ENCODE data around the gene NCEH1.
A peak's percentile ranks its signal among the peaks of the same experiment; 100 is the strongest.

The NCEH1 gene

GRCh38 chr3:172680684-172681083, 30.2 kb downstream of the NCEH1 start:
- H3K4me3 ChIP-seq (ENCODE audit: control insufficient read depth, low read depth, low read length): no peak overlapping the region
- peak; percentile 46 for DNase-seq (ENCODE audit: low read depth)
- no peak for TF ChIP-seq CTCF (IDR thresholded peaks at IDR 0.05; ENCODE audit: control insufficient read depth, insufficient read depth, low read depth, low read length, missing control alignments)

GRCh38 chr3:172679599-172679998, 31.3 kb downstream of the NCEH1 start:
- DNase-seq (ENCODE audit: low read depth): no peak
- no peak for TF ChIP-seq CTCF (IDR thresholded peaks at IDR 0.05; ENCODE audit: control insufficient read depth, insufficient read depth, low read depth, low read length, missing control alignments)
- H3K4me3 ChIP-seq (ENCODE audit: control insufficient read depth, low read depth, low read length): no peak overlapping the region

GRCh38 chr3:172678068-172678467, 32.8 kb downstream of the NCEH1 start:
- no peak for TF ChIP-seq CTCF (IDR thresholded peaks at IDR 0.05; ENCODE audit: control insufficient read depth, insufficient read depth, low read depth, low read length, missing control alignments)
- H3K4me3 ChIP-seq (ENCODE audit: control insufficient read depth, low read depth, low read length): no peak overlapping the region
- no peak for DNase-seq (ENCODE audit: low read depth)

GRCh38 chr3:172676196-172676922, 34.5 kb downstream of the NCEH1 start:
- no peak for DNase-seq (ENCODE audit: low read depth)
- no peak overlapping the region for H3K4me3 ChIP-seq (ENCODE audit: control insufficient read depth, low read depth, low read length)
- TF ChIP-seq CTCF (IDR thresholded peaks at IDR 0.05; ENCODE audit: control insufficient read depth, insufficient read depth, low read depth, low read length, missing control alignments): no peak

- peak; percentile 56 for TF ChIP-seq CTCF (IDR thresholded peaks at IDR 0.05; ENCODE audit: control insufficient read depth, insufficient read depth, low read depth, low read length, missing control alignments)
- H3K4me3 ChIP-seq (ENCODE audit: control insufficient read depth, low read depth, low read length): no peak overlapping the region
- no peak for DNase-seq (ENCODE audit: low read depth)
Measured at GRCh38 chr3:172675441-172676193, 35.2 kb downstream of the NCEH1 start.

- no peak overlapping the region for H3K4me3 ChIP-seq (ENCODE audit: control insufficient read depth, low read depth, low read length)
- peak; percentile 37 for DNase-seq (ENCODE audit: low read depth)
- TF ChIP-seq CTCF (IDR thresholded peaks at IDR 0.05; ENCODE audit: control insufficient read depth, insufficient read depth, low read depth, low read length, missing control alignments): peak; percentile 80
Measured at GRCh38 chr3:172673210-172673679, 37.6 kb downstream of the NCEH1 start.
